Tibial artery (tissue), 4 donors: ENCODE measurements around the gene ZNF420.
"Not testable (repeated sequence)": the region's sequence is repeated elsewhere in the genome, so short reads cannot be mapped to it uniquely, and the experiment has no call there.

Source experiments
- DNase-seq, 2 donors: peaks; one replicate each; pipeline ENCODE4 v3.0.0-alpha.2; 2019
- H3K27ac ChIP-seq, 2 donors: fragments of 200-600 bp; sonication (generic) in 1 of 2; 1 replicate in 1 of 2; 2 replicates in 1 of 2; pipeline ENCODE4 v1.5.1; 2018 to 2019; ENCODE audit warnings: mild to moderate bottlenecking in 1 of 2
- H3K27me3 ChIP-seq, 2 donors: fragments of 200-600 bp; sonication (generic) in 1 of 2; one replicate each; pipeline versions ENCODE4 v1.5.1 to v1.6.0; 2016 to 2019
- H3K36me3 ChIP-seq, 3 donors: fragments of 200-600 bp; sonication (generic) in 2 of 3; one replicate each; pipeline ENCODE4 v1.5.1; 2016 to 2019; ENCODE audit warnings: mild to moderate bottlenecking in 2 of 3
- H3K4me1 ChIP-seq, 4 donors: fragments of 200-600 bp; sonication (generic) in 2 of 4; 1 replicate in 3 of 4; 2 replicates in 1 of 4; pipeline ENCODE4 v1.5.1; 2016 to 2019
- H3K4me3 ChIP-seq, 2 donors: fragments of 200-600 bp; sonication (generic) in 1 of 2; 1 replicate in 1 of 2; 2 replicates in 1 of 2; pipeline ENCODE4 v1.5.1; 2018 to 2019; ENCODE audit warnings: mild to moderate bottlenecking in 2 of 2
- H3K9me3 ChIP-seq, 3 donors: fragments of 200-600 bp; sonication (generic) in 1 of 3; one replicate each; pipeline ENCODE4 v1.5.1; 2016 to 2019
- intact Hi-C: fragments of 100-400 bp; cut with DNase I; formaldehyde crosslinking; loops from one replicate; pipeline ENCODE4 v1.15.0; 2023; ENCODE audit warnings: low total_unique reads
- TF ChIP-seq, protein P1 (sequence below), 2 experiments: fragments of 200-600 bp in 1 of 2; fragments of 450-650 bp in 1 of 2; IDR thresholded peaks; one replicate each; pipeline ENCODE4 v1.5.1; 2017 to 2019; ENCODE audit warnings: antibody characterized with exemption in 2 of 2, mild to moderate bottlenecking in 1 of 2, moderate library complexity in 1 of 2

Gene ZNF420

DNA sequence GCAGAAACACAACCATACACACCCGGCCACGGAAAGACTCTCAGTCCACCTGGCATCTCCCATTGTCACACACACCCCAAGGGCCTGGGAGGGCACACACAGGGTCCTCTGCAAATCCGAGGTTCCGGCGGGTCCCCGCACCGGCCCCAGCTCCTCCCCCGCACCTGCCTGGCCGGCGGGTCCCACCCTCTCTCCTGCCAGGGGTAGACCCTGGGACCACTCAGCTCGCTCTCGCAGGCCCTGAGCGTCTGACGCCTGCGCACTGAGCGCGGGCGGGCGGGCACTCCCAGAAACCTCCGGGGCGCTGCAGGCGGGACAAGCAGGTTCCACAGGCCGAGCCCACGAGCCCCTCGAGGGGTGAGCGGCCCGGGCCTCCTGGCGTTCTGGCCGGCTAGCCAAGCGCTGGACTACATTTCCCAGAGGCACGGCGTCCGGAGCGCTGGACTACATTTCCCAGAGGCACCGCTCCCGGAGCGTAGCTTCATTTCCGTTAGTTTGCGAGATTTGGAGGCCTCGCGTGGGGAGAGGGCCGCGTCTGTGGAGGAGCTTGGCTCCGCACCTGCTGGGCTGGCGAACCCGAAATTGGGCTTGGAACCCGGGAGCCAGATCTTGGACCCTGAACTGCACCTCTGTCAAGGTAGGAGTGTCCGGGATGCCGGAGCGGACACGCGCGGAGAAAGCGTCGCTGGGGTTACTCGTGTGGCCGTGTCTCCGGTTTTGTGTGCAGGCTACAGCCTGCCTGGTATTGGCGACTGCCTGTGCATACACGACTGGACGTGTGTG is at the start of gene ZNF420:
Gene ZNF420, plus strand, starts transcription at position 500 of the 783 bp plus-strand sequence. CDS start 10,686 bp downstream, outside the sequence.
- Histone ChIP-seq H3K9me3 (peaks cover 0 to 21% (median 10%) of the 10 kb centered on the region in 3 donors), H3K27me3 (no peaks in the 10 kb centered on the region), H3K4me1 (peaks cover 0 to 15% (median 8%) of the 10 kb centered on the region in 4 donors), H3K36me3 (peaks cover 12 to 15% (median 14%) of the 10 kb centered on the region in 3 donors), H3K4me3 (peak within 1 kb of the TSS; percentile 70 to 86), H3K27ac (peak within 1 kb of the TSS; percentile 83 to 89)
- intact Hi-C loops = loop anchor here (5.0 kb wide), 1 partner anchor 106 kb away; no protein-coding TSS in a partner anchor
- DNase-seq = peak; percentile 91 to 96
- TF ChIP-seq, protein P1, sequence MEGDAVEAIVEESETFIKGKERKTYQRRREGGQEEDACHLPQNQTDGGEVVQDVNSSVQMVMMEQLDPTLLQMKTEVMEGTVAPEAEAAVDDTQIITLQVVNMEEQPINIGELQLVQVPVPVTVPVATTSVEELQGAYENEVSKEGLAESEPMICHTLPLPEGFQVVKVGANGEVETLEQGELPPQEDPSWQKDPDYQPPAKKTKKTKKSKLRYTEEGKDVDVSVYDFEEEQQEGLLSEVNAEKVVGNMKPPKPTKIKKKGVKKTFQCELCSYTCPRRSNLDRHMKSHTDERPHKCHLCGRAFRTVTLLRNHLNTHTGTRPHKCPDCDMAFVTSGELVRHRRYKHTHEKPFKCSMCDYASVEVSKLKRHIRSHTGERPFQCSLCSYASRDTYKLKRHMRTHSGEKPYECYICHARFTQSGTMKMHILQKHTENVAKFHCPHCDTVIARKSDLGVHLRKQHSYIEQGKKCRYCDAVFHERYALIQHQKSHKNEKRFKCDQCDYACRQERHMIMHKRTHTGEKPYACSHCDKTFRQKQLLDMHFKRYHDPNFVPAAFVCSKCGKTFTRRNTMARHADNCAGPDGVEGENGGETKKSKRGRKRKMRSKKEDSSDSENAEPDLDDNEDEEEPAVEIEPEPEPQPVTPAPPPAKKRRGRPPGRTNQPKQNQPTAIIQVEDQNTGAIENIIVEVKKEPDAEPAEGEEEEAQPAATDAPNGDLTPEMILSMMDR (IDR thresholded peaks at IDR 0.05) = no peak

DNA sequence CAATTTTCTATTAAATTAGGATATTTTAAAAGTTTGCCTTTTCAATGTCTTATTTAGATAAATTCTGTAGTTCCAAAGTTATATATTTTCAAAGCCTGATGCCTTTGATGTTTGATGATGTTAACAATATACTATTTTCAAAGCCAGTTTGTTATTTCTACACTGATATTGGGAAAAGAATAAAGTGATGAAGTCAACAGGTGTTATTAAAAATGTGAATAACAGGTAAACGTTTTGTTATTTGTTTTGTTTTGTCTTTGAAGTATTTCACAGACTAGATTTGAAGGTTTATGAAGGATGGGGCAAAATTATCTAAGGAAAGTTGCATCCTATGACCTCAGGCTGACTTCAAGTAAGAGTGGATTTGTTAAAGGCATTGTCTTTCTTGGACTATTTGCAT is 33.1 kb upstream of the ZNF420 start:
- H3K9me3 ChIP-seq = peaks cover 0 to 50% (median 17%) of the 10 kb centered on the region in 3 donors
- intact Hi-C loops = no loop called here
- no peaks in the 10 kb centered on the region for H3K27me3 ChIP-seq
- H3K4me3 ChIP-seq = no peak overlapping the region
- TF ChIP-seq, protein P1 (IDR thresholded peaks at IDR 0.05) = no peak
- DNase-seq = no peak
- H3K4me1 ChIP-seq = no peaks in the 10 kb centered on the region
- no peaks in the 10 kb centered on the region for H3K36me3 ChIP-seq
- H3K27ac ChIP-seq = no peak overlapping the region

DNA sequence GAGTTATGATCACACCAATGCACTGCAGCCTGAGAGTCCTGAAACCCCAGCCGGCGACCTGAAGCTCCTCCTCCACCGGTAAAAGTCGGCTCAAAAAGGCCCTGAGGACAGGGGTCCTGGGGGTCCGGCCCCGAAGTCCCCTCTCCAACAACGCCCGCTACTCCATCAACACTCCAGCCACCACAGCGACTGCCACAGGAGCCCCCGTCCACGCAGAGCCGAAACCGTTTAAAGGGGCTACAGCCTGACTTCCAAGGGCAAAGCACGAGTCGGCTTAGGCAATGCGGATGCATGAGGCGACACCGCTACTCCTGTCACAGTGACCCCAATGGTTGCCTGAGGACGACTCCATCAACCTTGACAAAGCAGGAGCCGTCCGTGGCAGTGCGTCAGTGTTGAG is 22.9 kb upstream of the ZNF420 start:
- Histone ChIP-seq H3K36me3 (peaks cover 0 to 15% (median 7%) of the 10 kb centered on the region in 3 donors), H3K27me3 (no peaks in the 10 kb centered on the region), H3K4me3 (no peak overlapping the region), H3K27ac (no peak overlapping the region), H3K4me1 (no peaks in the 10 kb centered on the region), H3K9me3 (peaks cover 0 to 86% (median 51%) of the 10 kb centered on the region in 3 donors)
- no peak for DNase-seq
- intact Hi-C loops = no loop called here
- TF ChIP-seq, protein P1 (IDR thresholded peaks at IDR 0.05) = no peak

DNA sequence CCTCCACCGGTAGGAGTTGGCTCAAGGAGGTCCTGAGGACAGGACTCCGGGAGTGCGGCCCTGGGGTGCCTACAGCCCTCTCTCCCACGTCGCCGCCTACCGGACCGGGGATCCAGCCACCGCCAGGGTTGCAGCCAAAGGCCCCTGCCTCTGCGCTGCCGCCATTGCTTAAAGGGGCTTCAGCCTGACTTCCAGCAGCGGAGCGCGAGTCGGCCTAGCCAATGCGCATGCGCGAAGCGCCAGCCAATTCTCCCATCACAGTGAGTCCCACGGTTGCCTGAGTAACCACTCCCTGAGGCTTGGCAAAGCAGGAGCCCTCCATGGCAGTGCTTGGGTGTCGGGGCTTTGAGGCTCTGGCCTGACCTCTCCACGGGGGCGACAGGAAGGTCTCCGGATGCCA is 21.5 kb upstream of the ZNF420 start:
- peaks cover 0 to 88% (median 56%) of the 10 kb centered on the region in 3 donors for H3K9me3 ChIP-seq

DNA sequence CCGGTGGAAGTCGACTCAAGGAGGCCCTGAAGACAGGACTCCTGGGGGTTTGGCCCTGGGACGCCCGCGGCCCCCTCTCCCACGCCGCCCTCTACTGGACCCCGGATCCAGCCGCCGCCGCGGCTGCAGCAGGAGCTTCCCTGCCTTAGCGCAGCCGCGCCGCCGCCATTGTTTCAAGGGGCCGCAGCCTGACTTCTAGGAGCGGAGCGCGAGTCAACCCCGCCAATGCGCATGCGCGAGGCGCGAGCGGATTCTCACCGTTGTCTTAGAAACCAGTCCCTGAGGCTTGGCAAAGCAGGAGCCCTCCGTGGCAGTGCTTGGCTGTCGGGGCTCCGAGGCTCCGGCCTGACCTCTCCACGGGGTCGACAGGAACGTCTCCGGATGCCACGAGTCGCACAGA is 19.1 kb upstream of the ZNF420 start:
- H3K4me3 ChIP-seq = no peak overlapping the region
- DNase-seq = no peak
- intact Hi-C loops = no loop called here
- TF ChIP-seq, protein P1 (IDR thresholded peaks at IDR 0.05) = no peak
- peaks cover 0 to 87% (median 54%) of the 10 kb centered on the region in 3 donors for H3K9me3 ChIP-seq
- H3K36me3 ChIP-seq = peaks cover 0 to 21% (median 7%) of the 10 kb centered on the region in 3 donors
- no peaks in the 10 kb centered on the region for H3K27me3 ChIP-seq
- no peaks in the 10 kb centered on the region for H3K4me1 ChIP-seq
- H3K27ac ChIP-seq = no peak overlapping the region

More for the DNA sequence above, 21.5 kb upstream of the ZNF420 start:
- intact Hi-C loops = no loop called here
- no peak for DNase-seq
- H3K27me3 ChIP-seq = no peaks in the 10 kb centered on the region
- TF ChIP-seq, protein P1 (IDR thresholded peaks at IDR 0.05) = no peak
- H3K36me3 ChIP-seq = peaks cover 0 to 21% (median 7%) of the 10 kb centered on the region in 3 donors
- H3K4me3 ChIP-seq = no peak overlapping the region
- H3K27ac ChIP-seq = no peak overlapping the region
- H3K4me1 ChIP-seq = no peaks in the 10 kb centered on the region

DNA sequence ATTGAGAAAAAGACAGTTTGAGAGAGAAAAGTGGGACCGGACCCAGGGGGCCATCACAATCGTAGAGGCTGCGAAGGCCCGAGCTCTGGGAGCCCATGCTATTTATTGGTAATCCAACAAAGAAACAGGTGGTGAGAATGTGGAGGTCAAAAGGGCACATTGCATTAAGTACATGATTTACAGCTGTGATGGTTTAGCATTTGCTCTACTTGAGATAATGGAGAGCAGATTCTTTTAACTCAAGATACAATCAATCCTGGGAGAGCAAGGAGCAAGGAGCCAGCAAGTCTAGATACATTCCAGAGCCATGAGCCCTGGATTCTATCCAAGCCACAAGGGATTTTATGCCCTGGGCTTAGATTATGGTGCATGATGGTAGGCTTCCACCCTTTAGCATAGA is 13.3 kb upstream of the ZNF420 start:
- DNase-seq, H3K27ac ChIP-seq, H3K27me3 ChIP-seq, H3K4me3 ChIP-seq, H3K4me1 ChIP-seq, intact Hi-C loops: not testable (repeated sequence)
- H3K9me3 ChIP-seq = peaks cover 0 to 80% (median 15%) of the 10 kb centered on the region in 3 donors
- H3K36me3 ChIP-seq = peaks cover 0 to 37% (median 23%) of the 10 kb centered on the region in 3 donors
